ENCODE data around the gene SYN1.

Gene SYN1

GRCh38 chrX:47574076-47574546 lies 45.5 kb downstream of the SYN1 start:
- no peak for DNase-seq (ENCODE audit: low read depth in 2 of 2)

- DNase-seq (ENCODE audit: low read depth in 2 of 2) = no peak
Measured at GRCh38 chrX:47573341-47574075, 46.1 kb downstream of the SYN1 start.

- no peak for DNase-seq (ENCODE audit: low read depth in 2 of 2)
Measured at GRCh38 chrX:47572773-47573340, 46.8 kb downstream of the SYN1 start.

GRCh38 chrX:47571896-47572295 lies 47.8 kb downstream of the SYN1 start:
- DNase-seq (ENCODE audit: low read depth in 2 of 2) = no peak

GRCh38 chrX:47571215-47571614 lies 48.4 kb downstream of the SYN1 start:
- DNase-seq (ENCODE audit: low read depth in 2 of 2) = no peak

GRCh38 chrX:47570794-47571193 lies 48.9 kb downstream of the SYN1 start:
- DNase-seq (ENCODE audit: low read depth in 2 of 2) = no peak

GRCh38 chrX:47568656-47569295 lies 50.9 kb downstream of the SYN1 start:
- DNase-seq (ENCODE audit: low read depth in 2 of 2) = peak in 1 of 2 donors; percentile 27

- no peak for DNase-seq (ENCODE audit: low read depth in 2 of 2)
Measured at GRCh38 chrX:47566841-47567240, 52.8 kb downstream of the SYN1 start.

GRCh38 chrX:47564438-47565085 lies 55.1 kb downstream of the SYN1 start:
- no peak for DNase-seq (ENCODE audit: low read depth in 2 of 2)

GRCh38 chrX:47563801-47564315 lies 55.8 kb downstream of the SYN1 start:
- DNase-seq (ENCODE audit: low read depth in 2 of 2) = no peak

GRCh38 chrX:47562615-47563243 lies 56.9 kb downstream of the SYN1 start:
- DNase-seq (ENCODE audit: low read depth in 2 of 2) = peak in 1 of 2 donors; percentile 24

GRCh38 chrX:47561659-47562151 lies 58.0 kb downstream of the SYN1 start:
- no peak for DNase-seq (ENCODE audit: low read depth in 2 of 2)

- DNase-seq (ENCODE audit: low read depth in 2 of 2) = peak; percentile 90 to 93
Measured at GRCh38 chrX:47560934-47561658, 58.6 kb downstream of the SYN1 start, which contains the start of gene ARAF. Gene ARAF, plus strand, starts transcription at chrX:47561205. Its CDS starts 1,763 bp downstream, at chrX:47562968.

GRCh38 chrX:47560179-47560933 lies 59.3 kb downstream of the SYN1 start:
- no peak for DNase-seq (ENCODE audit: low read depth in 2 of 2)

GRCh38 chrX:47558436-47558835 lies 61.2 kb downstream of the SYN1 start:
- no peak for DNase-seq (ENCODE audit: low read depth in 2 of 2)

- DNase-seq (ENCODE audit: low read depth in 2 of 2) = peak; percentile 63 to 77
Measured at GRCh38 chrX:47556045-47556623, 63.5 kb downstream of the SYN1 start.

GRCh38 chrX:47543496-47543895 lies 76.2 kb downstream of the SYN1 start:
- DNase-seq (ENCODE audit: low read depth in 2 of 2) = no peak

- no peak for DNase-seq (ENCODE audit: low read depth in 2 of 2)
Measured at GRCh38 chrX:47540754-47541538, 78.7 kb downstream of the SYN1 start.

- DNase-seq (ENCODE audit: low read depth in 2 of 2) = no peak
Measured at GRCh38 chrX:47539860-47540259, 79.8 kb downstream of the SYN1 start.
